WTC11 (cell line): ENCODE data around the gene LYRM1.

ENCODE experiments used
- ATF3 ChIP-seq: sonication (generic); formaldehyde crosslinking; conservative IDR thresholded peaks from 2 replicates; pipeline ENCODE4 v1.8.1; 2022; ENCODE audit warnings: mild to moderate bottlenecking, missing genetic modification reagents
- CTCF ChIP-seq: fragments of 200-600 bp; IDR thresholded peaks from 2 replicates; pipeline ENCODE4 v1.8.0; 2022; ENCODE audit warnings: antibody characterized with exemption
- ELF4 ChIP-seq: sonication (generic); formaldehyde crosslinking; IDR thresholded peaks from 2 replicates; pipeline ENCODE4 v1.8.1; 2022; ENCODE audit warnings: low read depth, mild to moderate bottlenecking, moderate library complexity, missing genetic modification reagents
- ESRRA ChIP-seq: sonication (generic); formaldehyde crosslinking; IDR thresholded peaks from 2 replicates; pipeline ENCODE4 v1.8.1; 2022; ENCODE audit warnings: mild to moderate bottlenecking, missing genetic modification reagents, borderline replicate concordance
- MAX ChIP-seq: sonication (generic); formaldehyde crosslinking; IDR thresholded peaks from 2 replicates; pipeline ENCODE4 v1.8.0; 2022; ENCODE audit warnings: mild to moderate bottlenecking, missing genetic modification reagents
- NFATC4 ChIP-seq: fragments of 250-450 bp; sonication (Bioruptor Pico); IDR thresholded peaks from 2 replicates; pipeline ENCODE4 v1.9.0; 2021; ENCODE audit warnings: mild to moderate bottlenecking
- SMAD3 ChIP-seq: sonication (generic); formaldehyde crosslinking; IDR thresholded peaks from 2 replicates; pipeline ENCODE4 v1.8.0; 2022; ENCODE audit warnings: missing genetic modification reagents, mild to moderate bottlenecking, borderline replicate concordance
- ZNF121 ChIP-seq: sonication (generic); formaldehyde crosslinking; IDR thresholded peaks from 2 replicates; pipeline ENCODE4 v1.8.0; 2023; ENCODE audit warnings: missing genetic modification reagents
- ZNF232 ChIP-seq: sonication (generic); formaldehyde crosslinking; IDR thresholded peaks from 2 replicates; pipeline ENCODE4 v1.8.0; 2022; ENCODE audit warnings: mild to moderate bottlenecking, missing genetic modification reagents
- ZNF317 ChIP-seq: sonication (generic); formaldehyde crosslinking; IDR thresholded peaks from 2 replicates; pipeline ENCODE4 v1.8.1; 2023; ENCODE audit warnings: low read depth, mild to moderate bottlenecking, moderate library complexity, missing genetic modification reagents, borderline replicate concordance

GRCh38 chr16:20880867-20881502 is 19.6 kb upstream of the LYRM1 start:
- no peak for TF ChIP-seq ZNF232 (CRISPR knock-in tag)
- TF ChIP-seq ZNF317 = no peak
- no peak for TF ChIP-seq CTCF
- no peak for TF ChIP-seq SMAD3 (CRISPR knock-in tag)
- TF ChIP-seq ESRRA (CRISPR knock-in tag) = no peak
- TF ChIP-seq MAX (CRISPR knock-in tag) = no peak
- TF ChIP-seq ATF3 = no peak
- TF ChIP-seq ELF4 = no peak
- no peak for TF ChIP-seq NFATC4 (CRISPR knock-in tag)
- TF ChIP-seq ZNF121 = no peak
